WTC11 (cell line): ENCODE data around the gene NFIA. TPM values are rescaled to one million over a fixed set of nuclear protein-coding genes. Genes with fewer than 3 reads are reported as not detected.

Source experiments
- ATAC-seq: fragments of 200-7000 bp; cut with Tn5 transposase; 2 replicates; pipeline ENCODE4 v1.10.0; 2021; ENCODE audit warnings: mild to moderate bottlenecking, moderate library complexity
- CTCF ChIA-PET: fragments of 300-600 bp; sonication (Branson Sonifier 250); formaldehyde crosslinking; loops from one replicate; lab custom pipeline; 2021; ENCODE audit warnings: antibody characterized with exemption; lab: Charles Lee
- POLR2A ChIA-PET: fragments of 350-600 bp; sonication (Branson Sonifier 250); formaldehyde crosslinking; loops from one replicate; lab custom pipeline; 2021; ENCODE audit warnings: antibody characterized with exemption; lab: Charles Lee
- DNase-seq: peaks from one replicate; pipeline ENCODE4 v3.0.0; 2021; ENCODE audit warnings: low spot score
- H3K27ac Mint-ChIP-seq: 2 replicates; pipeline ENCODE4 v1.8.0; 2021; ENCODE audit warnings: mixed read lengths
- H3K27me3 Mint-ChIP-seq: 2 replicates; pipeline ENCODE4 v1.8.0; 2021; ENCODE audit warnings: low read depth, mild to moderate bottlenecking, moderate library complexity, mixed read lengths
- H3K36me3 Mint-ChIP-seq: 2 replicates; pipeline ENCODE4 v1.8.0; 2021; ENCODE audit warnings: mixed read lengths
- H3K4me1 Mint-ChIP-seq: 2 replicates; pipeline ENCODE4 v1.8.0; 2022; ENCODE audit warnings: mixed read lengths
- H3K4me3 Mint-ChIP-seq: 2 replicates; pipeline ENCODE4 v1.8.0; 2021; ENCODE audit warnings: mild to moderate bottlenecking, moderate library complexity, mixed read lengths
- H3K9me3 Mint-ChIP-seq: 2 replicates; pipeline ENCODE4 v1.8.0; 2021; ENCODE audit warnings: mixed read lengths
- EMX1 ChIP-seq: fragments of 250-450 bp; sonication (Bioruptor Pico); IDR thresholded peaks from 2 replicates; pipeline ENCODE4 v1.8.0; 2021; ENCODE audit warnings: mild to moderate bottlenecking
- GABPB1 ChIP-seq: sonication (generic); formaldehyde crosslinking; IDR thresholded peaks from 2 replicates; pipeline ENCODE4 v1.8.1; 2023; ENCODE audit warnings: mild to moderate bottlenecking, missing genetic modification reagents
- MXD4 ChIP-seq: fragments of 250-450 bp; sonication (Bioruptor Pico); IDR thresholded peaks from 2 replicates; pipeline ENCODE4 v1.8.0; 2021; ENCODE audit warnings: mild to moderate bottlenecking, moderate library complexity, borderline replicate concordance
- SMAD4 ChIP-seq: sonication (generic); formaldehyde crosslinking; IDR thresholded peaks from 2 replicates; pipeline ENCODE4 v1.8.0; 2022; ENCODE audit warnings: mild to moderate bottlenecking, missing genetic modification reagents
- SOX15 ChIP-seq: fragments of 250-450 bp; sonication (Bioruptor Pico); IDR thresholded peaks from 2 replicates; pipeline ENCODE4 v1.9.0; 2021; ENCODE audit warnings: mild to moderate bottlenecking
- TCF7 ChIP-seq: sonication (generic); formaldehyde crosslinking; IDR thresholded peaks from 2 replicates; pipeline ENCODE4 v1.8.0; 2022; ENCODE audit warnings: mild to moderate bottlenecking, low read depth, missing genetic modification reagents, moderate library complexity
- TP53 ChIP-seq: sonication (generic); formaldehyde crosslinking; IDR thresholded peaks from 2 replicates; pipeline ENCODE4 v1.8.1; 2023; ENCODE audit warnings: mild to moderate bottlenecking, missing genetic modification reagents
- ZNF317 ChIP-seq: sonication (generic); formaldehyde crosslinking; IDR thresholded peaks from 2 replicates; pipeline ENCODE4 v1.8.1; 2023; ENCODE audit warnings: low read depth, mild to moderate bottlenecking, moderate library complexity, missing genetic modification reagents, borderline replicate concordance
- total RNA-seq: library from RNA; stranded (reverse); gene quantifications from 3 replicates; pipeline ENCODE4 v1.2.3, GENCODE V29; 2021
- TF ChIP-seq, protein P1 (sequence below): fragments of 200-600 bp; IDR thresholded peaks from 2 replicates; pipeline ENCODE4 v1.8.0; 2022; ENCODE audit warnings: antibody characterized with exemption
- TF ChIP-seq, protein P2 (sequence below): fragments of 250-450 bp; sonication (Bioruptor Pico); IDR thresholded peaks from 2 replicates; pipeline ENCODE4 v1.9.0; 2021; ENCODE audit warnings: mild to moderate bottlenecking, borderline replicate concordance
- TF ChIP-seq, protein P3 (sequence below): sonication (generic); formaldehyde crosslinking; conservative IDR thresholded peaks from 2 replicates; pipeline ENCODE4 v1.8.1; 2023; ENCODE audit warnings: mild to moderate bottlenecking, low read depth, missing genetic modification reagents, moderate library complexity
- TF ChIP-seq, protein P4 (sequence below): sonication (generic); formaldehyde crosslinking; IDR thresholded peaks from 2 replicates; pipeline ENCODE4 v1.8.1; 2022; ENCODE audit warnings: low read depth, mild to moderate bottlenecking, moderate library complexity, missing genetic modification reagents, borderline replicate concordance

Gene NFIA
- total RNA-seq, 1 experiment from 2014 or later = 16.7 TPM

- Mint-ChIP-seq H3K27me3 (no peaks in the 10 kb centered on the region), H3K36me3 (peaks cover 2% of the 10 kb centered on the region; the same call in 1 of the 2 replicates), H3K9me3 (no peaks in the 10 kb centered on the region), H3K4me3 (no peak overlapping the region), H3K27ac (no peak overlapping the region), H3K4me1 (peaks cover 20% of the 10 kb centered on the region)
- ATAC-seq = no peak
- ChIA-PET CTCF (no interaction called here), POLR2A (no interaction called here)
- no peak for DNase-seq
- TF ChIP-seq, protein P1, sequence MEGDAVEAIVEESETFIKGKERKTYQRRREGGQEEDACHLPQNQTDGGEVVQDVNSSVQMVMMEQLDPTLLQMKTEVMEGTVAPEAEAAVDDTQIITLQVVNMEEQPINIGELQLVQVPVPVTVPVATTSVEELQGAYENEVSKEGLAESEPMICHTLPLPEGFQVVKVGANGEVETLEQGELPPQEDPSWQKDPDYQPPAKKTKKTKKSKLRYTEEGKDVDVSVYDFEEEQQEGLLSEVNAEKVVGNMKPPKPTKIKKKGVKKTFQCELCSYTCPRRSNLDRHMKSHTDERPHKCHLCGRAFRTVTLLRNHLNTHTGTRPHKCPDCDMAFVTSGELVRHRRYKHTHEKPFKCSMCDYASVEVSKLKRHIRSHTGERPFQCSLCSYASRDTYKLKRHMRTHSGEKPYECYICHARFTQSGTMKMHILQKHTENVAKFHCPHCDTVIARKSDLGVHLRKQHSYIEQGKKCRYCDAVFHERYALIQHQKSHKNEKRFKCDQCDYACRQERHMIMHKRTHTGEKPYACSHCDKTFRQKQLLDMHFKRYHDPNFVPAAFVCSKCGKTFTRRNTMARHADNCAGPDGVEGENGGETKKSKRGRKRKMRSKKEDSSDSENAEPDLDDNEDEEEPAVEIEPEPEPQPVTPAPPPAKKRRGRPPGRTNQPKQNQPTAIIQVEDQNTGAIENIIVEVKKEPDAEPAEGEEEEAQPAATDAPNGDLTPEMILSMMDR = no peak
- TF ChIP-seq, protein P2, sequence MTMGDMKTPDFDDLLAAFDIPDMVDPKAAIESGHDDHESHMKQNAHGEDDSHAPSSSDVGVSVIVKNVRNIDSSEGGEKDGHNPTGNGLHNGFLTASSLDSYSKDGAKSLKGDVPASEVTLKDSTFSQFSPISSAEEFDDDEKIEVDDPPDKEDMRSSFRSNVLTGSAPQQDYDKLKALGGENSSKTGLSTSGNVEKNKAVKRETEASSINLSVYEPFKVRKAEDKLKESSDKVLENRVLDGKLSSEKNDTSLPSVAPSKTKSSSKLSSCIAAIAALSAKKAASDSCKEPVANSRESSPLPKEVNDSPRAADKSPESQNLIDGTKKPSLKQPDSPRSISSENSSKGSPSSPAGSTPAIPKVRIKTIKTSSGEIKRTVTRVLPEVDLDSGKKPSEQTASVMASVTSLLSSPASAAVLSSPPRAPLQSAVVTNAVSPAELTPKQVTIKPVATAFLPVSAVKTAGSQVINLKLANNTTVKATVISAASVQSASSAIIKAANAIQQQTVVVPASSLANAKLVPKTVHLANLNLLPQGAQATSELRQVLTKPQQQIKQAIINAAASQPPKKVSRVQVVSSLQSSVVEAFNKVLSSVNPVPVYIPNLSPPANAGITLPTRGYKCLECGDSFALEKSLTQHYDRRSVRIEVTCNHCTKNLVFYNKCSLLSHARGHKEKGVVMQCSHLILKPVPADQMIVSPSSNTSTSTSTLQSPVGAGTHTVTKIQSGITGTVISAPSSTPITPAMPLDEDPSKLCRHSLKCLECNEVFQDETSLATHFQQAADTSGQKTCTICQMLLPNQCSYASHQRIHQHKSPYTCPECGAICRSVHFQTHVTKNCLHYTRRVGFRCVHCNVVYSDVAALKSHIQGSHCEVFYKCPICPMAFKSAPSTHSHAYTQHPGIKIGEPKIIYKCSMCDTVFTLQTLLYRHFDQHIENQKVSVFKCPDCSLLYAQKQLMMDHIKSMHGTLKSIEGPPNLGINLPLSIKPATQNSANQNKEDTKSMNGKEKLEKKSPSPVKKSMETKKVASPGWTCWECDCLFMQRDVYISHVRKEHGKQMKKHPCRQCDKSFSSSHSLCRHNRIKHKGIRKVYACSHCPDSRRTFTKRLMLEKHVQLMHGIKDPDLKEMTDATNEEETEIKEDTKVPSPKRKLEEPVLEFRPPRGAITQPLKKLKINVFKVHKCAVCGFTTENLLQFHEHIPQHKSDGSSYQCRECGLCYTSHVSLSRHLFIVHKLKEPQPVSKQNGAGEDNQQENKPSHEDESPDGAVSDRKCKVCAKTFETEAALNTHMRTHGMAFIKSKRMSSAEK (CRISPR knock-in tag) = no peak
- no peak for TF ChIP-seq TCF7 (CRISPR knock-in tag)
Measured at GRCh38 chr1:61307422-61308142, 225.2 kb downstream of the NFIA start.

- ChIA-PET POLR2A (no interaction called here), CTCF (no interaction called here)
- TF ChIP-seq, protein P3, sequence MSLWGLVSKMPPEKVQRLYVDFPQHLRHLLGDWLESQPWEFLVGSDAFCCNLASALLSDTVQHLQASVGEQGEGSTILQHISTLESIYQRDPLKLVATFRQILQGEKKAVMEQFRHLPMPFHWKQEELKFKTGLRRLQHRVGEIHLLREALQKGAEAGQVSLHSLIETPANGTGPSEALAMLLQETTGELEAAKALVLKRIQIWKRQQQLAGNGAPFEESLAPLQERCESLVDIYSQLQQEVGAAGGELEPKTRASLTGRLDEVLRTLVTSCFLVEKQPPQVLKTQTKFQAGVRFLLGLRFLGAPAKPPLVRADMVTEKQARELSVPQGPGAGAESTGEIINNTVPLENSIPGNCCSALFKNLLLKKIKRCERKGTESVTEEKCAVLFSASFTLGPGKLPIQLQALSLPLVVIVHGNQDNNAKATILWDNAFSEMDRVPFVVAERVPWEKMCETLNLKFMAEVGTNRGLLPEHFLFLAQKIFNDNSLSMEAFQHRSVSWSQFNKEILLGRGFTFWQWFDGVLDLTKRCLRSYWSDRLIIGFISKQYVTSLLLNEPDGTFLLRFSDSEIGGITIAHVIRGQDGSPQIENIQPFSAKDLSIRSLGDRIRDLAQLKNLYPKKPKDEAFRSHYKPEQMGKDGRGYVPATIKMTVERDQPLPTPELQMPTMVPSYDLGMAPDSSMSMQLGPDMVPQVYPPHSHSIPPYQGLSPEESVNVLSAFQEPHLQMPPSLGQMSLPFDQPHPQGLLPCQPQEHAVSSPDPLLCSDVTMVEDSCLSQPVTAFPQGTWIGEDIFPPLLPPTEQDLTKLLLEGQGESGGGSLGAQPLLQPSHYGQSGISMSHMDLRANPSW (CRISPR knock-in tag) = no peak
- TF ChIP-seq GABPB1 (CRISPR knock-in tag) (no peak), SOX15 (no peak), SMAD4 (CRISPR knock-in tag) (no peak), EMX1 (no peak), MXD4 (CRISPR knock-in tag) (no peak), TCF7 (CRISPR knock-in tag) (no peak), TP53 (CRISPR knock-in tag) (no peak), ZNF317 (CRISPR knock-in tag) (no peak)
- TF ChIP-seq, protein P1 = no peak
- TF ChIP-seq, protein P4, sequence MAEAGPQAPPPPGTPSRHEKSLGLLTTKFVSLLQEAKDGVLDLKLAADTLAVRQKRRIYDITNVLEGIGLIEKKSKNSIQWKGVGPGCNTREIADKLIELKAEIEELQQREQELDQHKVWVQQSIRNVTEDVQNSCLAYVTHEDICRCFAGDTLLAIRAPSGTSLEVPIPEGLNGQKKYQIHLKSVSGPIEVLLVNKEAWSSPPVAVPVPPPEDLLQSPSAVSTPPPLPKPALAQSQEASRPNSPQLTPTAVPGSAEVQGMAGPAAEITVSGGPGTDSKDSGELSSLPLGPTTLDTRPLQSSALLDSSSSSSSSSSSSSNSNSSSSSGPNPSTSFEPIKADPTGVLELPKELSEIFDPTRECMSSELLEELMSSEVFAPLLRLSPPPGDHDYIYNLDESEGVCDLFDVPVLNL (CRISPR knock-in tag) = no peak
- H3K4me3 Mint-ChIP-seq = no peak overlapping the region
- peaks cover 17% of the 10 kb centered on the region for H3K4me1 Mint-ChIP-seq
- H3K9me3 Mint-ChIP-seq = peaks cover 7% of the 10 kb centered on the region
- DNase-seq = no peak
- H3K36me3 Mint-ChIP-seq = peaks cover 11% of the 10 kb centered on the region; the same call in 1 of the 2 replicates
- no peak for ATAC-seq
- no peak overlapping the region for H3K27ac Mint-ChIP-seq
- H3K27me3 Mint-ChIP-seq = no peaks in the 10 kb centered on the region
Measured at GRCh38 chr1:61310057-61310456, 227.7 kb downstream of the NFIA start.
